ENCODE measurements around the gene MEF2B.
A peak's percentile ranks its signal among the peaks of the same experiment; 100 is the strongest.
"Not testable (repeated sequence)": the region's sequence is repeated elsewhere in the genome, so short reads cannot be mapped to it uniquely, and the experiment has no call there.

The MEF2B gene

DNA sequence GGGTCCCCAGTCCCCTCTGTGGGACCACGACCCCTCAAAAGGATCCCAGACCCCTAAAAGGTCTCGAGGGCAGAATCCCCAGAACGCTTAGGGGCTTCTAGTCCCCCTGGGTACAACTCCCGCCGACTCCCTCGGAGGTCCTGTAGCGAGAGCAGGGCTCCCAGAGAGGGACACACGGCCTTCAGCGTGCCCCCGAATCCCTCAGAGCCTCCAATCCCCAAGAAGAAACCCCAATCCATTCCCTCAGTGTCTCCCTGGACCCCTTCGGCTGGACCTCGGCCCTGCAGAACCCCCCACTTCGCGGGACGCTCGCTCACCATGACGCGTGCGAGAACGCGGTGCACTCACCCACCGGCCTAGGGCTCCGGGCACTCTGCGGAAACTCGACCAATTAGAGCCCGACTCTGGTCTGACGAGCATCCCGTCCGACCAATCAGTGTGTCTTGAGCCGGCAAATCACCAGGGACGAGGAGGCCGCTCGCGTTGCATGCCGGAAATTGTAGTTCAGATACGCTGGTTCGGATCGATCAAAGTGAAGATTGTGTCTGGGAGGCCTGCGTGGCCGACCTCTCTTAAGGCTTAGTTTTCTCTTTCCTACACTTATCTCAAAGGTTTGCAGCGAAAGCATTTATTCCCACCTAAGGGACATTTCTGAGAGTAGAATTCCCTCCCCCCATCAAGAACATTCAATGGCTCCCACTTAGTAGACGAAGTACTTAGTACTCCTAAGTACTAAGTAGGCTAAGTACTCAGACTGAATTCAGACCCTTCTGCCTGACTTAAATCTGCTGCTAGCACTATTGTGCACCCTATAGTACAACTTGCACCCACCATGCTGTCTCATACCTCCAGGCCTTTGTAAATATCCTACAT is 31.7 kb downstream of the MEF2B start, which contains the start of gene TMEM161A:
Gene TMEM161A, minus strand, starts transcription at position 370 of the 873 bp plus-strand sequence. Its CDS starts 50 bp downstream, at position 320.
- Mint-ChIP-seq H3K4me1 (ENCODE audit: low read depth) (peaks cover 32% of the 10 kb centered on the region), H3K27me3 (peaks cover 10% of the 10 kb centered on the region), H3K36me3 (ENCODE audit: low read depth) (peaks cover 8% of the 10 kb centered on the region), H3K27ac (peak within 1 kb of the TSS; percentile 97), H3K9me3 (no peaks in the 10 kb centered on the region), H3K4me3 (peak within 1 kb of the TSS; percentile 99)
- intact Hi-C loops (cut with micrococcal nuclease) = loop anchor here (1.0 to 2.0 kb wide), 2 partner anchors 76 to 105 kb away; partner anchors contain the start of genes ARMC6, SLC25A42 and SUGP2

DNA sequence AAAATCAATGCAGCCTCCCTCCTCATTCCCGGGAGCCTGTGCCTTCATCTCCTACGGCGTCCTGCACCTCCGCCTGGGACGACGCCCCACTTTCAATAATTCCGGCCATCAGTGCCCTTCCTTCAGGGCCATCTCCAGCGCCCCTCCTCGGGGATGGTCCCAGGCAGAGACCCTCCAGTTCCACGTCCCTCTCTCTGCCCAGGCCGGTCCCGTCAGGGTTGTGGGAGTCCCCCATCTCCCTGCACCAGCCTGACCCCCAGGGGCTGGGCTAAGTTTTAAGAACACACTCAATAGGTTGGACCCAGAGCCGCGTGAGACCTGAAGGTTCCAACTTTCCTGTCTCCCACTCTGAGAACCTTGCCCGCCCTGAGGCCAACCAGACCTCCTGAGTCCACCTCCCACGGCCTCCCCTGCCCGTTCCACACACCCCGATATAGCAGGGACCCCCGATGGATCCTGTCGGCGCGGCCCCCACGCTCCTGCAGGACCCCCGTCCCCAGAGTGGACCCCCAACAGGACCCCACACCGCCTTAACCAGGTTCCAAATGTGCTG is 32.4 kb downstream of the MEF2B start:
- peaks cover 32% of the 10 kb centered on the region for H3K4me1 Mint-ChIP-seq (ENCODE audit: low read depth)
- H3K27ac Mint-ChIP-seq = peak overlapping the region; percentile 97
- H3K36me3 Mint-ChIP-seq (ENCODE audit: low read depth) = peaks cover 15% of the 10 kb centered on the region
- H3K27me3 Mint-ChIP-seq = peaks cover 10% of the 10 kb centered on the region
- H3K9me3 Mint-ChIP-seq = peaks cover 2% of the 10 kb centered on the region
- intact Hi-C loops (cut with micrococcal nuclease) = loop anchor here (1.0 to 2.0 kb wide), 2 partner anchors 75 to 104 kb away; partner anchors contain the start of genes ARMC6, SLC25A42 and SUGP2
- H3K4me3 Mint-ChIP-seq = peak overlapping the region; percentile 99

DNA sequence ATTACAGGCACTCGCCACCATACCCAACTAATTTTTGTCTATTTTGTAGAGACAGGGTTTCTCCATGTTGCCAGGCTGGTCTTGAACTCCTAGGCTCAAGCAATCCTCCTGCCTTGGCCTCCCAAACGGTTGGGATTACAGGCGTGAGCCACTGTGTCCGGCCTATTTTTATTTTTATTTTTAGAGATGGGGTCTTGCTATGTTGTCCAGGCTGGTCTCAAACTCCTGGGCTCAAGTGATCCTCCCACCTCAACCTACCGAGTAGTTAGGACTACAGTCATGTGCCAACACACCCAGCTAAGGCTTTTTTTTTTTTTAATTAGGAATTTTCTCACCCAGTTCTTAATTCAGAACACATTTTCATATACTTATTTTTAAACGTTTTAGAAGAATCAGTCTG is 34.4 kb downstream of the MEF2B start:
- intact Hi-C loops (cut with micrococcal nuclease); H3K27me3 Mint-ChIP-seq: not testable (repeated sequence)
- H3K9me3 Mint-ChIP-seq = peaks cover 12% of the 10 kb centered on the region

GRCh38 chr19:19134687-19135158 is 35.3 kb downstream of the MEF2B start:
- intact Hi-C loops (cut with micrococcal nuclease) = no loop called here
- Mint-ChIP-seq H3K27ac (no peak overlapping the region), H3K4me1 (ENCODE audit: low read depth) (peaks cover 32% of the 10 kb centered on the region), H3K27me3 (peaks cover 9% of the 10 kb centered on the region), H3K4me3 (peak overlapping the region; percentile 38), H3K36me3 (ENCODE audit: low read depth) (peaks cover 25% of the 10 kb centered on the region), H3K9me3 (peaks cover 12% of the 10 kb centered on the region)

More for the DNA sequence above, 34.4 kb downstream of the MEF2B start:
- Mint-ChIP-seq H3K36me3 (ENCODE audit: low read depth) (peaks cover 25% of the 10 kb centered on the region), H3K4me1 (ENCODE audit: low read depth) (peaks cover 32% of the 10 kb centered on the region)
- not testable (repeated sequence) for H3K27ac Mint-ChIP-seq, H3K4me3 Mint-ChIP-seq

GRCh38 chr19:19133985-19134384 is 36.1 kb downstream of the MEF2B start:
- peaks cover 9% of the 10 kb centered on the region for H3K27me3 Mint-ChIP-seq
- peaks cover 12% of the 10 kb centered on the region for H3K9me3 Mint-ChIP-seq
- H3K4me1 Mint-ChIP-seq (ENCODE audit: low read depth) = peaks cover 32% of the 10 kb centered on the region
- peaks cover 25% of the 10 kb centered on the region for H3K36me3 Mint-ChIP-seq (ENCODE audit: low read depth)
- intact Hi-C loops (cut with micrococcal nuclease) = no loop called here
- no peak overlapping the region for H3K4me3 Mint-ChIP-seq
- H3K27ac Mint-ChIP-seq = no peak overlapping the region

DNA sequence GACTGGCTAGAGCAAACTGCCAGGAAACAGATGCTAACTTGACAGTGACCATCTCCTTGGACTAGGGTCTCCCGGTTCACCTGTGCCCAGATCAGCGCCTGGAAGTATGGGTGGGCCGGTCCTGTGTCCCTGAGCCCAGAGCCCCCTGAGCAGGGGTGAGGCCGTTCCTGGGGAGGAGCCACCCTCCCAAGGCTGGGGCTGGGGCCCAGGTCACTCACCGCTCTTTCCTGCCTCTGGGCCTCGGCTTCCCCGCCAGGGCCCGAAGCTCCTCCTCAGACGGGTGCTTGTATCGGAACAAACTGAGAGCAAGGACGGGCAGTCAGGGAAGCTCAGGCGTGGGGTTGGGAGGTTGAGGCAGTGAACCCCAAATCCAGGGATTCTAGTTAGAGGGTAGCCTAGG is 37.2 kb downstream of the MEF2B start:
- Mint-ChIP-seq H3K4me1 (ENCODE audit: low read depth) (peaks cover 27% of the 10 kb centered on the region), H3K27ac (no peak overlapping the region), H3K27me3 (peaks cover 7% of the 10 kb centered on the region), H3K36me3 (ENCODE audit: low read depth) (peaks cover 19% of the 10 kb centered on the region), H3K4me3 (no peak overlapping the region), H3K9me3 (peaks cover 12% of the 10 kb centered on the region)
- intact Hi-C loops (cut with micrococcal nuclease) = no loop called here

DNA sequence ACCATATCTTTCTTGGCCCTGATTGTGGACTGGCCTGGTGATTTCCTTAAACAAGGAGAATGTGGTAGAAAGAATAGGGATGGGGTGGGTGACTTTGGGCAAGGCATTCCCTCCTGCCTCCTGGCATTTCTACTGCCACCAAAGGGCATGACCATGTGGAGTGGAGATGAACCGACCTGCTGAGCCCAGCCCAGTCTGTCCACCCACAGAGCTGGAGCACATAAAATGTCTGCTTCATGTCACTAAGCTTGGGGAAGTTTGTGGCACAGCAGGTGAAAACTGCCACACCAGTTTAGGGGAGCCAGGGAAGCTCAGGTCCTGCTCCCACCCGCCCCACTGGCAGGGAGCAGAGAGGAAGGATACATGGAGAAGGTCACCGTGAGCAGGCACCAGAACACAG is 38.1 kb downstream of the MEF2B start:
- intact Hi-C loops (cut with micrococcal nuclease) = no loop called here
- Mint-ChIP-seq H3K36me3 (ENCODE audit: low read depth) (peaks cover 17% of the 10 kb centered on the region), H3K9me3 (peaks cover 12% of the 10 kb centered on the region), H3K27me3 (peaks cover 1% of the 10 kb centered on the region), H3K27ac (no peak overlapping the region), H3K4me3 (no peak overlapping the region), H3K4me1 (ENCODE audit: low read depth) (peaks cover 20% of the 10 kb centered on the region)

- H3K4me3 Mint-ChIP-seq = no peak overlapping the region
These were observed 44.0 kb downstream of the MEF2B start for GRCh38 chr19:19126102-19126501.

GRCh38 chr19:19123386-19123785 is 46.7 kb downstream of the MEF2B start:
- no peak overlapping the region for H3K4me3 Mint-ChIP-seq
- no peaks in the 10 kb centered on the region for H3K27me3 Mint-ChIP-seq
- peaks cover 15% of the 10 kb centered on the region for H3K9me3 Mint-ChIP-seq
- intact Hi-C loops (cut with micrococcal nuclease) = no loop called here
- H3K4me1 Mint-ChIP-seq (ENCODE audit: low read depth) = peaks cover 19% of the 10 kb centered on the region
- H3K27ac Mint-ChIP-seq = peak overlapping the region; percentile 15
- peaks cover 47% of the 10 kb centered on the region for H3K36me3 Mint-ChIP-seq (ENCODE audit: low read depth)

More at GRCh38 chr19:19126102-19126501, 44.0 kb downstream of the MEF2B start:
- Mint-ChIP-seq H3K27me3 (no peaks in the 10 kb centered on the region), H3K4me1 (ENCODE audit: low read depth) (peaks cover 19% of the 10 kb centered on the region), H3K36me3 (ENCODE audit: low read depth) (peaks cover 20% of the 10 kb centered on the region), H3K9me3 (peaks cover 15% of the 10 kb centered on the region), H3K27ac (no peak overlapping the region)
- intact Hi-C loops (cut with micrococcal nuclease) = no loop called here

DNA sequence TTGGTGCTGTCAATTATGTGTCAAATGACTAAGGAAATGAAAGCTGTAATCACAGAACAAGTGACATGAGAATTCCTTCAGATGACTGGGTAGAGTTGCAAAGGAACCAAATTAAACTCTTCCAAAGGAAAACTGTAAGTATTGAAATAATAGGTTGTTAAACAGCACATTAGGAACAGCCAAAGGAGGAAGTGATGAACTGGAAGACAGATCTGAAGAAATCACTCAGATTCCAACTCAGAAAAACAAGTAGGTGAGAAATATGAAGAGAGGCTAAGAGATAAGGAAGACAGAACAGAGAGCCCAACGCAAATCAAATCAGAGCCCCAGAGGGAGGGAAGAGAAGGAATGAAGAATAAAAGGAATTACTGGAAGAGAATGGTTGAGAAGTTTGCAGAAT is 47.2 kb downstream of the MEF2B start:
- H3K4me3 Mint-ChIP-seq = no peak overlapping the region
- intact Hi-C loops (cut with micrococcal nuclease) = no loop called here
- H3K27me3 Mint-ChIP-seq = no peaks in the 10 kb centered on the region
- peaks cover 47% of the 10 kb centered on the region for H3K36me3 Mint-ChIP-seq (ENCODE audit: low read depth)
- H3K27ac Mint-ChIP-seq = peak overlapping the region; percentile 15
- peaks cover 16% of the 10 kb centered on the region for H3K4me1 Mint-ChIP-seq (ENCODE audit: low read depth)
- H3K9me3 Mint-ChIP-seq = peaks cover 15% of the 10 kb centered on the region

DNA sequence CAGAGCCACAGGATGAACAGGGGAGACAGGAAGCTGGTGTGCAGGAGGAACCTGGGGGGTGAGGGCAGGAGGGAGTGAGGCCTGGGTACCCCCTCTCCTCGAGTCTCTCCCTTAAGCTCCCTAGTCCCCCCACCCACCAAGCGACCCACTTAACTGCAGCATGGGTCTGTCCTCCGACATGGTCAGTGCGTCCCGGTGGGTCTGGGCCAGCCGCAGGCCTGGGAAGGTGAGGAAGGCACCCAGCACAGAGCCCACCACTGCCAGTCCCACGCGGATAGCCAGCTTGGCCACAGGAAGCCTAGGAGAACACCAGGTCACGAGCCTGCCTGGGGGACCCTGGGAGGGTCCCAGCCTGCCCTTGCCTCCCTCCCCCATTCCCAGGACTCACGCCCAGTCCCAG is 48.7 kb downstream of the MEF2B start:
- Mint-ChIP-seq H3K27me3 (no peaks in the 10 kb centered on the region), H3K4me1 (ENCODE audit: low read depth) (peaks cover 13% of the 10 kb centered on the region), H3K27ac (no peak overlapping the region), H3K4me3 (no peak overlapping the region), H3K9me3 (peaks cover 15% of the 10 kb centered on the region), H3K36me3 (ENCODE audit: low read depth) (peaks cover 47% of the 10 kb centered on the region)
- intact Hi-C loops (cut with micrococcal nuclease) = no loop called here

- H3K9me3 Mint-ChIP-seq = peaks cover 15% of the 10 kb centered on the region
- peaks cover 13% of the 10 kb centered on the region for H3K4me1 Mint-ChIP-seq (ENCODE audit: low read depth)
- no peak overlapping the region for H3K27ac Mint-ChIP-seq
- H3K27me3 Mint-ChIP-seq = no peaks in the 10 kb centered on the region
- H3K36me3 Mint-ChIP-seq (ENCODE audit: low read depth) = peaks cover 47% of the 10 kb centered on the region
- H3K4me3 Mint-ChIP-seq = no peak overlapping the region
- intact Hi-C loops (cut with micrococcal nuclease) = no loop called here
These were observed 49.5 kb downstream of the MEF2B start for GRCh38 chr19:19120308-19121231.
